ENCODE data around the gene LGALSL. TPM values are rescaled to one million over a fixed set of nuclear protein-coding genes. Genes with fewer than 3 reads are reported as not detected.
"Not testable (repeated sequence)": the region's sequence is repeated elsewhere in the genome, so short reads cannot be mapped to it uniquely, and the experiment has no call there.

Gene LGALSL
- total and polyA plus RNA-seq, 11 donors: 5.6 to 31.6 (median 9.6) TPM

GRCh38 chr2:64440843-64441242 is 13.1 kb upstream of the LGALSL start:
- Histone ChIP-seq H3K27ac (no peak overlapping the region), H3K27me3 (no peaks in the 10 kb centered on the region), H3K4me3 (no peak overlapping the region), H3K4me1 (no peaks in the 10 kb centered on the region), H3K36me3 (no peaks in the 10 kb centered on the region), H3K9me3 (no peaks in the 10 kb centered on the region)
- 78 to 92% (median 83%) methylated on average over 2 of the region's 2 CpGs for WGBS, 4 donors
- no peak for TF ChIP-seq POLR2A (IDR thresholded peaks at IDR 0.05)
- TF ChIP-seq CTCF (IDR thresholded peaks at IDR 0.05): no peak
- ATAC-seq (no peak), DNase-seq (no peak)
- intact Hi-C loops (cut with DNase I): no loop called here

GRCh38 chr2:64442277-64442676 is 11.7 kb upstream of the LGALSL start:
- DNase-seq: no peak
- Histone ChIP-seq H3K27me3 (no peaks in the 10 kb centered on the region), H3K4me3 (no peak overlapping the region), H3K4me1 (peaks cover 0 to 3% (median 0%) of the 10 kb centered on the region in 12 donors), H3K27ac (no peak overlapping the region), H3K9me3 (no peaks in the 10 kb centered on the region), H3K36me3 (no peaks in the 10 kb centered on the region)
- TF ChIP-seq CTCF (IDR thresholded peaks at IDR 0.05) (no peak), POLR2A (IDR thresholded peaks at IDR 0.05) (no peak)
- no peak for ATAC-seq
- intact Hi-C loops (cut with DNase I): no loop called here
- 95 to 96% (median 95%) methylated on average over 4 of the region's 4 CpGs for WGBS, 4 donors

- H3K36me3 ChIP-seq: no peaks in the 10 kb centered on the region
- no peak overlapping the region for H3K4me3 ChIP-seq
- DNase-seq (no peak), ATAC-seq (no peak)
- intact Hi-C loops (cut with DNase I): no loop called here
- no peak overlapping the region for H3K27ac ChIP-seq
- no peaks in the 10 kb centered on the region for H3K27me3 ChIP-seq
- 68 to 73% (median 71%) methylated on average over 7 of the region's 7 CpGs for WGBS, 4 donors
- peaks cover 0 to 9% (median under 1%) of the 10 kb centered on the region in 12 donors for H3K4me1 ChIP-seq
- H3K9me3 ChIP-seq: no peaks in the 10 kb centered on the region
- no peak for TF ChIP-seq CTCF (IDR thresholded peaks at IDR 0.05)
- no peak for TF ChIP-seq POLR2A (IDR thresholded peaks at IDR 0.05)
These were observed 11.0 kb upstream of the LGALSL start for GRCh38 chr2:64442801-64443429.

GRCh38 chr2:64445970-64446369 is 8.0 kb upstream of the LGALSL start:
- intact Hi-C loops (cut with DNase I): loop anchor here in 1 of 10 donors (5.0 kb wide), 1 partner anchor 39 kb away; no protein-coding TSS in a partner anchor
- H3K27ac ChIP-seq, H3K9me3 ChIP-seq, DNase-seq, ATAC-seq, H3K36me3 ChIP-seq, H3K27me3 ChIP-seq, H3K4me3 ChIP-seq: not testable (repeated sequence)
- H3K4me1 ChIP-seq: peaks cover 0 to 16% (median 1%) of the 10 kb centered on the region in 12 donors
